NCI-H774 (cell line): ENCODE measurements around the gene GLYATL2.

Source experiments
- DNase-seq: peaks from one replicate; lab custom pipeline; 2025; lab: John Stamatoyannopoulos, UW

The GLYATL2 gene, protein sequence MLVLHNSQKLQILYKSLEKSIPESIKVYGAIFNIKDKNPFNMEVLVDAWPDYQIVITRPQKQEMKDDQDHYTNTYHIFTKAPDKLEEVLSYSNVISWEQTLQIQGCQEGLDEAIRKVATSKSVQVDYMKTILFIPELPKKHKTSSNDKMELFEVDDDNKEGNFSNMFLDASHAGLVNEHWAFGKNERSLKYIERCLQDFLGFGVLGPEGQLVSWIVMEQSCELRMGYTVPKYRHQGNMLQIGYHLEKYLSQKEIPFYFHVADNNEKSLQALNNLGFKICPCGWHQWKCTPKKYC

GRCh38 chr11:58844361-58845005 is at the start of gene GLYATL2:
GLYATL2 (minus strand) TSS chr11:58844704; CDS start chr11:58839612, 5,092 bp downstream.
- DNase-seq: no peak

DNA sequence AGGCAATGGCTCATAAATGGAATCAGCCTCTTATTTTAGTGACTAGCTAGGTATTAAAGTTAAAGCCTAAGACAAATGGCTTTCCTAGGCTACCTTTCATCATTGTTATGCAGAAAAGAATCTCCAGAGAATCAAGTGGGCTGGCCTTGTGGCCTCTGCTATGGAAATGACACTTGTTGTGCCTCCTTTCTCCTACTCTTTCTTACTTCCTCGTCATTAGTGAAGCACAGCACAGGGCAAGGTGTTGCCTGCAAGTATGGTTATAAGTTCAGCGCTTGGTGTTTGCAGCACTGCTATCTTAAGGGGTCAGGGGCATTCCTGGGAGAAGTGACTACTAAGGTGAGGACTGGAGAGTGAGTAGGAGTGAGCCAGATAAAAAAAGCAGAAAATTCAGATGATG is 49.4 kb upstream of the GLYATL2 start:
- DNase-seq: no peak

GRCh38 chr11:58888579-58888978 is 44.1 kb upstream of the GLYATL2 start:
- no peak for DNase-seq

DNA sequence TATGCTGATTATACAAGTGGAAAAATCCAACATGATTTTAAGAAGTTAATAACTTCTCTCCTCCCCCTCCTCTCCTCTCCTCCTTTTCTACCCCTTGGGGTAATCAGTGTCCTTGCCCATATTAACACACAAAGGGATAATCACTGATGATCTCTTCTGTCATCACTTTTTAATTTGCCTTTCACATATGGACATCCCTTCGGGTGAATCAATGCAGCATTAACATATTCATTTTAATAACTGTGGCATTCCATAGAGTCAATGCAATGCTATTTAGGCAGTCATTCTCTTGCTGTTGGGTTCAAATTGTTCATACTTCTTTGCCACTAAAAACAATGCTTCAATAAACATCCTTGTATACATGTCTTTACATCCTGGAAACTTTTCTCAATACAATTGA is 42.9 kb upstream of the GLYATL2 start:
- DNase-seq: no peak

GRCh38 chr11:58880625-58881024 is 36.1 kb upstream of the GLYATL2 start:
- DNase-seq: no peak

- DNase-seq: no peak
Observed at GRCh38 chr11:58880166-58880565, 35.7 kb upstream of the GLYATL2 start.

GRCh38 chr11:58867556-58867955 is 23.1 kb upstream of the GLYATL2 start:
- no peak for DNase-seq

- DNase-seq: no peak
Observed at GRCh38 chr11:58866788-58867187, 22.3 kb upstream of the GLYATL2 start.

- no peak for DNase-seq
Observed at GRCh38 chr11:58864335-58864734, 19.8 kb upstream of the GLYATL2 start.

GRCh38 chr11:58863697-58864096 is 19.2 kb upstream of the GLYATL2 start:
- no peak for DNase-seq

GRCh38 chr11:58861533-58861932 is 17.0 kb upstream of the GLYATL2 start:
- no peak for DNase-seq

GRCh38 chr11:58856806-58857205 is 12.3 kb upstream of the GLYATL2 start:
- no peak for DNase-seq

GRCh38 chr11:58845386-58845785 is 882 bp upstream of the GLYATL2 start:
- no peak for DNase-seq

DNA sequence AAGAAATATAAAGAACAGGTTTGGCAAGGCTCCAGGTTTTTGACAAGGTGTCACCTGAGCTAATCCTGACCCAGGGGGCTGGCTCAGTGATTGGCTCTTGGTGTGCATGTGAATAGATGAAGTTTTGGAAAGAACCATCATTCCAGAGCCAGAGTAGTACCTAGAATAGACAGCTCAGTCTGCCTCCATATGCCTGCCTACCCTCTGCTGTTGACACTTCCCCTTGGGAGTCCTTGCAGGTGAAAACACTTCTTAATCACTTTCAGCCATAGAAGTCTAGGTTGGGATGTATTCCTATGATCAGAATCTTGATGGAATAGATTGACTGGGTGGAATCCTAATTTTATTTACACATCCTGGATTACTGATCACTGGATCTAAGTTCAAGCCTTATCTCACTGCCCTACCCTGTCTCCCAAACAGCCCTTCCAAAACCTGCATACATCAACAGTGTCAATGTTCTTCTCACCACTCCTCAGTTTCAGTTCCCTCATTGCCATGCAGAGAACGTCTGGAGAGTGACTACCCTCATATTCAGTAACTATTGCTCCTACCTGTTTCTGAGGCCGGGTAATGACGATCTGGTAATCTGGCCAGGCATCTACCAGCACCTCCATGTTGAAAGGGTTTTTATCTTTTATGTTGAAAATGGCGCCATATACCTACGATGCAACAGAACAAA is 6.7 kb downstream of the GLYATL2 start:
- no peak for DNase-seq

DNA sequence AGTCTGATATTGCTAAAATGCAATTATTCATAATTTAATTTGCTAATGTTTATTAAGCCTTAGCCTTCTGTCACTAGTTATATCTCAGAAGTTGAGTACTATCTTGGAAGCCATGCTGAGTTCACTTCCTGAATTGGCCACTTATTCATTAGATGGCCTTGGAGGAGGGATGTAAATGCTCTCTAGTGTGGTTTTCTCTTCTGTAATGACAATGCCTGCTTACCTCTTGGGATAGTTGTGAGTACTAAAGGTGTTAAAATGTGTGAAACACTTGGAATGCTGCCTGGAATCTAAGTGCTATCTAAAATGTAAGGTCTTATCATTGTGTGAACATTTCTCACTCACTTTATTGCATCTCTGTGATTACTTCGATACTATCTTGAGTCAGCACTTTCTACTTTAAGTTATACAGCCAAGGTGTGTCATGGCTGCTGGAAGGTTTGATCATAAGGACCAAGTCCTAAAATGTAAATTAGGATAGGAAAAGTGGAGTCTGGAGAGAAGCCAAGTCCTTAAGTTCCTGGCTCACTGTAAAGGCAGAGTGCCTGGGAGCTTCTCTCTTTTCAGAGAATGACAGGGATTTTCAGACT is 12.4 kb downstream of the GLYATL2 start:
- DNase-seq: no peak

DNA sequence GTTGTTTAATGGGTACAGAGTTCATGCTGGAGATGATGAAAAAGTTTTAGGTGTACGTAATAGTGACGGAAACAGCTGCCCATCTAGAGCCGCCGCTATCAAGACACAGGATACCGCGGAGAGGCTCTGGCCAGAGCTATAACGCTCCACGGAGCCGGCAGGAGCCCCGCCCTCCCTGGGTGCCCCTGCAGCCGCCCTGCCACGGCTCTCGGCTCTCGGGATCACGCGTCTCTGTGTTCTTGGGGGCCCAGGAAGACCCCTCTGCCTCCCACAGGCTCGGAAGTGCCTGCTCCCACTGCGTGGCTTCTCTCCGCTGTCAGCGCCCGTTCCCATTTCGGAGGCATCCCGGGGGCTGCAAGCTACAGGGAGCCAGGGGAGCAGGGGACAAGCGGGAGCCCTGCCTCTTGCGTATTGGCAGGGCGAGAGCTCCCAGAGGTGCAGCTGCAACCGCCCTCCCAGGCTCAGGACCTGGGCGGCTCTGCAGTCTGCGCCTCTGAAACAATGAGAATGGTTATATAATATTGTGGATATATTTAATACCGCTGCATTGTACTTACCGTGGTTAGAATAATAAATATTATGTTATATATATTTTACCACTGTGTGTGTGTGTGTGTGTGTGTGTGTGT is 13.7 kb downstream of the GLYATL2 start:
- DNase-seq: no peak

GRCh38 chr11:58829786-58830185 is 14.7 kb downstream of the GLYATL2 start:
- no peak for DNase-seq

GRCh38 chr11:58813693-58814092 is 30.8 kb downstream of the GLYATL2 start:
- no peak for DNase-seq

DNA sequence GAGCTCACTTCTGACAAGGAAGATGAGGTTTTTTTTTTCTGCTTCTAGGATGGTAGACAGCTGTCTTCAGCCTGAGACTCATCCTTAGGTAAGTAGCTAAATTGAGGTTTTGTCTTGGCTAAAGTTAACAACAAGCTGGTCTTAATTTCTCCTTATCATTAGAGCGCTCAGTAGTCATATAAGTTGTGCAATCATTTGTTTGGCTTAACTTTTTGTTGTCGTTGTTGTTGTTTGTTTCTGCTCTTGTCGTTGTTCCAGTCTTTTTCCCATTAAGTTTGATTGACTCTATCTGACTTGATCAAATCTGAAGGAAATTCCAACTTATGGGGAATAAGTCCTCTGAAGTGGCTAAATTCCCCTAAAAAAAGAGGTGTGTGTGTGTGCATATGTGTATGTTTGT is 33.0 kb downstream of the GLYATL2 start:
- DNase-seq: no peak

- DNase-seq: no peak
Observed at GRCh38 chr11:58807343-58807742, 37.2 kb downstream of the GLYATL2 start.

DNA sequence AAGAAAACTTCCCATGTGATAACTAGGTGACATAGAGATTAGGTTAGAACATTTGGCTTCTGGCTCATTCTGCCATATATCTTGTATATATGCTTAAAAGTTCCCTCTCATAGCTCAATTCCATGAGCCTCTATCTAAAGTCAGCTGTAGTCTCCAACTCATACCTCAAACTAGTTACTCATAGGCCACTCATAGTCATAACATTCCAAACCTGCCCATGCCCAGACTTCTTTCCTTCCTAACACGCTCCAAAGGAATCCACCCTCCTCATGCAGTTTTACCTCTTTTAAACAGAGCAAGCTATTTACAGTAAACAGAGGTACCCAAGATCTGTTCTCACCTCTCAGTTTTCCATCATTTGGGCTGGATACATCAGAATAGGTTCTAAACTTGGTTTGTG is 39.4 kb downstream of the GLYATL2 start:
- DNase-seq: no peak

GRCh38 chr11:58801974-58802545 is 42.4 kb downstream of the GLYATL2 start:
- no peak for DNase-seq
